Effector CD4-positive, alpha-beta T cell (primary cell): ENCODE results near the gene F3. TPM values are rescaled to one million over a fixed set of nuclear protein-coding genes. Genes with fewer than 3 reads are reported as not detected.
"Not testable (repeated sequence)": the region's sequence is repeated elsewhere in the genome, so short reads cannot be mapped to it uniquely, and the experiment has no call there.

Experiments used
- DNase-seq: peaks from one replicate; pipeline ENCODE4 v3.0.0-alpha.2; 2020
- total RNA-seq: gene quantifications from one replicate; lab custom pipeline; 2026; lab: John Stamatoyannopoulos, UW

The F3 gene
- not detected for total RNA-seq

DNA sequence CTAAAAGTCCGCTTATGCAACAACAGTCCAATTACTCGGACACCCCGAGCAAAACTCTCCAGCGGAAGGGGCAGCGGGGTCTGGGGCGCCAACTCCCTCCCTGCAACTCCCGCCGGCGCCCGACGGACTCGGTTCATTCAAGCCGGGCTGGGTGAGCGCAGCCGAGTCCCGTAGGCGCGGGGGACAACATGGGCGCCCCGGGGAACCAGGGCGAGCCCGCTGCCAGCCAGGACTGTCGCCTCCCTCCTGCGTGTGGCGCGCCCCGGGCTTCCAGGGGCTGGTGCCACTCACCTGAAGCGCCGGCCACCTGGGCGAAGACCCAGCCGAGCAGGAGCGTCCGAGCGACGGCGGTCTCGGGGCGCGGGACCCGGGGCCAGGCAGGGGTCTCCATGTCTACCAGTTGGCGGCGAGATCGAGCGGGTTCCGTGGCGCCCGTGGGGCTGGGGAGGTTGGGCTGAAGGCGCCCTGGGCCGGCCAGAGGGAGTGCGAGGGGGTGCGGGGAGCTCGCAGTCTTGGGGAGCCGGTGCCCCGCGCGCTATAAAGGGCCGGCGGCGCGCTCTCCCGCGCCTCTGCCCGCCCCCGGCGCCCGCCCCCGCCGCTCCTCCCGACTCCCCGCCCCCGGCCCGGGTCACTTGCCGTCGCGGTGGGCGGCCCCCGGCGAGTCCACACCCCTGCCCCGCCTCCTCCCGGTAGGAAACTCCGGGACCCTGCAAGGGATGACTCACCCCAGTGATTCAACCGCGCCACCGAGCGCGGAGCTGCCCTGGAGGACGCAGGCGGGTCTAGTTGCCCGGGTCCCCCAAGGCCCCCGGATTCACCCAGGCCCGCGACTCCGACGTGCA lies at the start of gene F3:
TSS of gene F3 (minus strand) at position 514 of the 842 bp plus-strand sequence. CDS start at position 391, 123 bp downstream.
- DNase-seq, result peak; percentile 12

DNA sequence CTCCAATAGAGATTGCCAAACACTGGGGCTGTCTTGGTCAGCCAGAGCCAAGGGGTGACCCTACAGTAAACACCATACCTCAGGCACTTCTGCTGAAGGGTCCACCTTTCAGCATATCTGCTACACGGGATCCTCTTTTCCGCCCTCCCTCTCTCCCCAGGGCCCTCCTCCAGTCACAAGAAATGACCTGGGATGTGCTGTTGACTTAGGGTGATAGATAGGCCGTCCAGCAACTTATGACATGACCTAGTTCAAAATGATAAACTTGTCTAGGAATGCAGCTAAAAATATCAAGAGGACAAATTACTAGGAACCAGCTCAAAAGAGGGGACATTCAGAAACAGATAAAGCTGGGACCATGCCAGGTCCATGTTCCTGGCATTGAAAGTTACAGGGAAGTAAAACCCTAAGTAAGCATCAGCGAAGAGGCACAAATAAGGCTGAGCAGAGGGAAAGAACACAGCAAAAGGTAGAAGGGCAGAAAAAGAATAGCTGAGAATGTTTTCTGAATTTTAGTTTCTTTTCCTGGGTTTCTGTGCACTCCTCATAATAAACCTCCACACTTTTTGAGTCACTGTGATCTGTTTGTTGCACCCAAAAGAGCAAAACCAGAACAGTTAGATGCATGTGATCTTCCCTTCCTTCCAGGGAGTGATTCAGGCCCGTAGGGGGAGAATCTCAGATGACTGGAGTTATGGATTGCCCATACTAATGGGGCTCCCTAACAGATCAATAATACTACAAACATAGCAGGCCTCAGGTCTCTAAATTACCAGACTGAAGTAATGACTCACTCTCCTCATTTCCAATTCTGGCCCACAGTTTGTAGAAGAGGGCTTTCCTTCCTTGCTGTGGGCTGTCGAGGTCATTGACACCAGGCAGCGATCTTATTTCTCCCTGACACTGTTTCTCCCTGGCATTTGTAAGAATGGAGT lies 48.9 kb upstream of the F3 start:
- DNase-seq, result no peak

DNA sequence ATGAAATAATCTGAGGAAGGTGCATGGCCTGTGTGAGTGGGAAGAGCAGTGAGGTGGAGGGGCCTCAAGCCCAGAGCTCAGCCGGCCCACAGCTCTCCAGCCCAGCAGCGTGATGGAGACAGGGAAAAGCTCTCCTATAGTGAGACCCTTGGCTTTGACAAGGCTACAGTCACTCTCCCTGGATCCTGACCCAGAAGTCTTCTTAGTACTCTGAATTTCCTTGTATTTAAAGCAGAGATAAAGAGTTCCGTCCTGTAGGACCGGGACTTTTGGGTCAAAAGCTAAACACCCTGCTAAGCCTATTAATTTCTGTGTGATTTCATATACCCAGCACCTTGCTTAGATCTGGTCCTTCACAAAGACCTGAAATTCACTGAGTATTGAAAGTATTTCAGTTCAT lies 48.2 kb upstream of the F3 start:
- DNase-seq, result no peak

DNA sequence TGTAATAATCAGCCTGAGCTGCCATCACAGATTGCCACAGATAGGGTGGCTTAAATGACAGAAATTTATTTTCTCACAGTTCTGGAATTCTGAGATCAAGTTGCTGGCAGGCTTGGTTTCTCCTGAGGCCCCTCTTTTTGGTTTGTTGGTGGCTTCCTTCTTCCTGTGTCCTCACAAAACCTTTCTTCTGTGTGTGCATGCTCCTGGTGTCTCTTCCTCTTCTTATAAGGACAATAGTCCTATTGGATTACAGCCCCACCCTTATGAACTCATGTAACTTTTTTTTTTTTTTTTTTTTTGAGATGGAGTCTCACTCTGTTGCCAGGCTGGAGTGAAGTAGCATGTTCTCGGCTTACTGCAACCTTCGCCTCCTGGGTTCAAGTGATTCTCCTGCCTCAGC lies 41.0 kb upstream of the F3 start:
- no peak for DNase-seq

DNA sequence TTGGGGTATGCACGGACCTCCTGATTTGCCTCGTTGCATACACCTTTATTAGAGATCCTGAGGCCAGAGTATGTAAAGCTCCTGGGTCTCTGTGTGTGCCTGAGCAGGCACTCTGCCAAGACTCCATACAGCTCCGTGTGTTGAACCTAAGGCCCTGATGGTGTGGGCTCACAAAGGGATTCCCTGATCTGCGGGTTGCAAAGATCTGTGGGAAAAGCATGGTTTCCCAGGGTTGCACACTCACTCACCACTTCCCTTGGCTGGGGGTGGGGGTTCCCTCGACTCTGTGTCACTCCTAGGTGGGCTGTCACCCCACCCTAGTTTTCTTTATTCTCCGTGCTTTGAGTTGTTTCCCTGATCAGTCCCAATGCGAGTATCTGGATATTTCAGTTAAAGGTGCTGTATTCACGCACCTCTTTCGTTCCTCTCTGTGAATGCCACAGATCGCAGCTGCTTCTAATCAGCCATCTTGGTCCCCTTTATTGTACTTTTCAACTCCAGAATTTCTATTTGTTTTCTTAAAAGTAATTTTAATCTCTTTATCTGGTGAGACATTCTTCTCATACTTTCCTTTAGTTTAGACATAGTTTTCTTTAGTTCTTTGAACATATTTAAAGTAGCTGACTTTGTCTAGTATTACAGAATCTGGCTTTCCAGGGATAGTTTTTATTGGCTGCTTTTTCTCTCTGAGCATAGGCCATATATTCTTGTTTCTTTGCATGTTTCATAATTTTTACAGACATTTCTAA lies 39.0 kb upstream of the F3 start:
- DNase-seq, result no peak

DNA sequence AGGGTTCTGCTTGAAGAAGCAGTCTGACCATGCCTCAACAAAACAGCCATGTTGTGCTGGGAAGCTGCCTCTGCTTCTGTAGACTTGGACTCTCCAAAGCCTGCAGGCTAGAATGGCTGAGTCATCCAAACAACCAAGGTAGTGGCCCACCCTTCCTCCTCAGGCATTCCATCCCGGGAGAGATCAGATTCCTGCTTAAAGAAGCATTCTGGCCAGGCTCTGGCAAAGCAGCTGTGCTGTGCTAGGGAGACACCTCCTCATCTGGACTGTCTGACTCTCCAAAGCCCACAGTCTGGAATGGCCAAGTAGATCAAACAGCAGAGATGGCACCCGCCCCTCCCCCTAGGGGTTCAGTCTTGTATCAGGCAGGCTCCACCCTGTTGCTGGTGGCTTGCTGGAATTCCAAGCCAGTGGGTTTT lies 38.3 kb upstream of the F3 start:
- no peak for DNase-seq

DNA sequence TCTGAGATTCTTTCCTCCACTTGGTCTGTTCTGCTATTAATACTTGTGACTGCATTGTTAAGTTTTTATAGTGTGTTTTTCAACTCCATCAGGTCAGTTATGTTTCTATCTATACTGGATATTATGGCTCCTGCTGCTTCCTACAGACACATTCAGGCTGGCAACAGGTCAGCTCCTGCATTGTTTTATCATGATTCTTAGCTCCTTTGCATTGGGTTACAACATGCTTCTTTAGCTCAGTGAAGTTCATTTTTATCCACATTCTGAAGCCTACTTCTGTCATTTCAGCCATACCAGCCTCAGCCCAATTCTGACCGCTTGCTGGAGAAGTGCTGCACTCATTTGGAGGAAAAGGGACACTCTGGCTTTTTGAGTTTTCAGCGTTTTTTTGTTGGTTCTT lies 37.3 kb upstream of the F3 start:
- DNase-seq, result no peak

DNA sequence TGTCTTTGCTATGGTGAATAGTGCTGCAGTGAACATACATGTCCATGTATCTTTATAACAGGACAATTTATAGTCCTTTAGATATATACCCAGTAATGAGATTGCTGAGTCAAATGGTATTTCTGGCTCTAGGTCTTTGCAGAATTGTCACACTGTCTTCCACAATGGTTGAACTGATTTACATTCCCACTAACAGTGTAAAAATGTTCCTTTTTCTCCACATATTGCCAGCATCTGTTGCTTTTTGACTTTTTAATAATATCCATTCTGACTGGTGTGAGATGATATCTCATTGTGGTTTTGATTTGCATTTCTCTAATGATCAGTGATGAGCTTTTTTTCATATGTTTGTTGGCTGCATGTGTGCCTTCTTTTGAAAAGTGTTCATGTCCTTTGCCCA lies 32.4 kb upstream of the F3 start:
- DNase-seq, result not testable (repeated sequence)

DNA sequence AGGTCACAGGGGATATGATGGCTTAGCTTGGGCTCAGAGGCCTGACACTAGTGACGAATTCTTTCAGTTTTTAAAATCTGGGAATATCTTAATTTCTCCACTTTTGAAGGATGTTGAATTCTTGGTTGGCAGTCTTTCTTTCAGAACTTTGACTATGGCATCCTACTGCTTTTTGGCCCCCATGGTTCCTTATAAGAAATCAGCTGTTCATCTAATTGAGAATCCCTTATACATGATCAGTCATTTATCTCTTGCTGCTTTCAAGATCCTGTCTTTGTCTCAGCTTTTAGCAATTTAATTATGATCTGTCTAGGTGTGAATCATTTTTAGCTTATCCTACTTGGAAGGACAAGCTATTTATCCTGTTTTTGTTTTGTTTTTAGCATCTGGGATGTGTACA lies 31.2 kb upstream of the F3 start:
- DNase-seq, result no peak

DNA sequence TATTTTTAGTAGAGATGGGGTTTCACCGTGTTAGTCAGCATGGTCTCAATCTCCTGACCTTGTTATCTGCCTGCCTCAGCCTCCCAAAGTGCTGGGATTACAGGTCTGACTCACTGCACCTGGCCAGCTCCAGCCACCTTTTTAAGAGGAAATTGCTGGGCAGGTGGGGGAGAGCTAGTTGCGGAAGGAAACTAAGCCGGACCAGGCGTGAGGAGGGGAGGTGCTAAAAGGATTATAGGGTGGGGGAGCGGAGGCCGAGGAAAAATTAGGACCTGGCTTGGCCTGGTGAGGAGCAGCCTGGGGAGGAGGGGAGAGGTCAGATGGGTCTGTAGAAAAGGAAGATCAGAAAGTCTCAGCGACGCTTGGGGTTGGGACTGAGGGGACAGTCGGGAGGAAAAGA lies 29.4 kb upstream of the F3 start:
- DNase-seq, result not testable (repeated sequence)

DNA sequence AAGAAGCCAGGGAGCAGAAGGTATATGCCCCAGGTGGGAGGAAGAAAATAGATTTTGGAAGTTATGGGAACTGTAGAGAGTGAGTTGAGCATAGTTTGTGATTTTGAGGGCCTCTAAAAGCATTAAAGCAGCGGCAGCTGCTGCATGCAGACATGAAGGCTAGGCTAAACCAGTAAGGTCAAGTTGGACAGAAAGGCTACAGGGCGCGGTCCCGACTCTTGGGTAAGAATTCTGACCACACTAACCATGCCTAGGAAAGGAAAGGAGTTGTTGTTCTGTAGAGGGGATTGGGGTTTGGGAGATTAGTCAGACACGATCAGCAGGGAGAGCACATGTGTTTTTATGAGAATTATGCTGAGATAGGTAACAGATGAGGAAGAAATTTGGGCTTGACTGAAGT lies 27.2 kb upstream of the F3 start:
- DNase-seq, result not testable (repeated sequence)

DNA sequence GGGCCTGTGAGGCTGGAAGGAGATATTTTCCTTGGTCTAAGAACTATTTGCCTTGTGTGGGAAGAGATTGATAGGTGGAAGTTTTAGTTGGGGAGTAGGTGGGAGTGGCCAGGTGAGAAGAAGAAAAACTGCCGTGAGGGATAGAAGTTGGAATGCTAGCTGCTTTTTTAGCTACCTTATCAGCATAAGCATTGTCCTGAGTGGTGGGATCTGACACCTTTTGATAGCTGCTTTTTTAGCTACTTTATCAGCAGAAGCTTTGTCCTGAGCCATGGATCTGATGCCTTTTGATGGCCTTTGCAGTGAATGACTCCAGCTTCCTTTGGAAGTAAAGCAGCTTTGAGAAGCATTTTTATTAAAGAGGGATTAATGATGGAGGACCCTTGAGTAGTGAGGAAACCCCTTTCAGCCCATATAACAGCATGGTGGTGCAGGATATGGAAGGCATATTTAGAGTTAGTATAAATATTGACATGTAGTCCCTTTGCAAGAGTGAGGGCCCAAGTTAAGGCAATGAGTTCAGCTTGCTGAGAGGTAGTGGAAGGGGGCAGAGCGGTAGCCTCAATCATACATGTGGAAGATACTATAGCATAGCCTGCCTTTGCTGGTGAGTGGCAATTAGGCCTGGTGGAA lies 26.5 kb upstream of the F3 start:
- DNase-seq, result not testable (repeated sequence)

DNA sequence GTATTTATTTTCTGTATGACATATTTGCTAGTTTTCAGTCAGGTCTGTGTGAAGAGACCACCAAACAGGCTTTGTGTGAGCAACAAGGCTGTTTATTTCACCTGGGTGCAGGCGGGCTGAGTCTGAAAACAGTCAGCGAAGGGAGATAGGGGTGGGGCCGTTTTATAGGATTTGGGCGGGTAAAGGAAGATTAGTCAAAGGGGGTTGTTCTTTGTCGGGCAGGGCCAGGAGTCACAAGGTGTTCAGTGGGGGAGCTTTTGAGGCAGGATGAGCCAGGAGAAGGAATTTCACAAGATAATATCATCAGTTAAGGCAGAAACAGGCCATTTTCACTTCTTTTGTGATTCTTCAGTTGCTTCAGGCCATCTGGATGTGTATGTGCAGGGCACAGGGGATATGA lies 24.9 kb upstream of the F3 start:
- not testable (repeated sequence) for DNase-seq

DNA sequence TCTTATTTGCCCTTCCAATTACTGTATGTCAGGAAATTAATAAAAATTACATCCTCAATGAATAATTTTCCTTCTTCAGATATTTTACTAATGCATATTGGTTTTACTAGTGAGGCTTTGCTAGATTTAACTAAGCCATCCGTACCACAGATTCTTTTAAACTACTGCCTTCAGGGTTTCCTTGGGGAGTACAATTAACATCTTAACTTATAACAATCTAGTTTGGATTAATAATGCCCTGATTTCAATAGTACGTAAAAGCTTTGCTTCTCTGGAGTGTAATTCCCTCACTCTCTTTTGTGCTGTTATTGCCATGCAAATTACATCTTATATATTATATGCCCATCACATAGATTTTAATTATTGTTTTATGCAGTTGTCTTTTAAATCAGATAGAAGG lies 24.3 kb upstream of the F3 start:
- DNase-seq, result no peak

DNA sequence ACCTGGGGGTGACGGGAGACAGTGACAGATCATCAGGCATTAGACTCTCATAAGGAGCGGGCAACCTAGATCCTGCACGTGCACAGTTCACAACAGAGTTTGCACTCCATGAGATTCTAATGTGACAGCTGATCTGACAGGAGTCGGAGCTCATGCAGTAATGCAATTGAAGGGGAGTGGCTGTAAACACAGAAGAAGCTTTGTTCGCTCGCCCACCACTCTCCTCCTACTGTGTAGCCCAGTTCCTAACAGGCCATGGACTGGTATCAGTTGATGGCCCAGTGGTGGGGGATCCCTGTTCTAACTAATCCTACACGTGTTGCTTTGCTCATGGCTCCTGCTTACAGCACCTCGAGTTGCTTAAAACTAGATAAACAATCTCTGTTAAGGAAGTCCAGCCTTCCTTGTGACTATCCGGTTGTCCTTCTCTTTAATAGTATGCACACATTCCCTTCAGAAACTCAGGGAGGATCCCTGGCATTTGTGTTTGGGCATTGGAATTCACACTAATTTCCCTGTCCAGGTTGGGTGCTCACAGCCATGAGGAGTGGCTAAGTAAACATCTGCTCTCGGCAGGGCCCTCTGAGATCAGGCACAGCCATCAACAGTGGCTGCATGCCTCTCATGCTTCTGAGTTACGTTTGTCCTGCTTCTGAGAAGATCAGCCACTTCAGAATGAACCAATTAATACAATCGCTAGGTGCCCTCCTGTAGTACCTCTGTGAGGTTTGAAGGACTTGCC lies 21.1 kb upstream of the F3 start:
- no peak for DNase-seq

DNA sequence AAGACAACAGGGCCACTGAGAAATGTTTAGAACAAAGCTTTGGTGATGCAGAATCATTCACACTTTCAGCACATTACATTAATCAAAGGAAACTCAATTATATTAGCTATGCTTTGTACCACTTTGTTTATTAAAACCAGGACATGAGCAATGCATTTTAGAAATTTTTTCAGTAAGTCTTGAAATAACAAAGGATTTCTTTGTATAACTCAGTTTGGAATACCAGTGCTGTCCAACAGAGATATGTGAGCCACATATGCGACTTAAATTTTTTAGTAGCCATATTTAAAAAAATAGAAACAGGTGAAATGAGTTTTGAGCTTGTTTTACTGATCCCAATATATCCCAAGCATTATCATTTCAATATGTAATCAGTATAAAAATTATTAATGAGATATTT lies 18.8 kb upstream of the F3 start:
- no peak for DNase-seq

DNA sequence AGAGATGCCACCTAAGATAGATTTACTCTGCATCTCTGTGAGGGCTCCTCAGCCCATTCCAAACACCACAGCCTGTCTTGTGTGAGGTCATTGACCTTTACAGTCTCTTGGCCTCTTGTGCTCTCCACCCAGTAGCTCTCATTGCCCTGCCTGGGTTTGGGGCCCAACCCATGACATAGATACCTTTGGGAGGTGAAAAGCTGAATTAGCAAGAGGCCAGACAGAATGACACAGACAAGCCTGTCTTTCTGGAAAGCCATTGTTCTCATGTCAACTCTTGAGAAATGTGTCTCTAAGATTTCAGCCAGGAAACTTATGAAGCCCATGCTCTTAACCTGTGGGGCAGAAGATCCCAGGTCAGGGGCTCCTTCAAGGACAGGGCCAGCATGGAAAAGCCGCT lies 18.4 kb upstream of the F3 start:
- DNase-seq, result no peak

DNA sequence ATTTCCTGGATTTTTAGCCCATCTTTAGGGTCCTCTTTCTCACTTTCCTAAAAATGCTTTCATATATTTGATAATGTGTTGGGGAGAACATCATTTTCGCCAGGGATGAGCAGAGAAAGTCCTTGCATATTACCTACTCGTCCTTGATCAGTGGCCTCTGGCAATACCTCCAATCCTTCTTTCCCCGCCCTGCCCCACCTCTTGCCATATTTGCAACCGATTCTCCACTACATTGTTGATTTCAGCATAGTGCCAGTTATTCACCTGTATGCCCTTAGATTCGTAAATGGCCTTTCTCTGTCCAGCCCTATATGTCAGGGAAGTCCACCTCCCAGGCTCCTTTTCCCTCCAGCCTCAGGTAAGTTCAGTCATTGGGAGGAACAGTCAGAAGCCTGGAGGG lies 13.5 kb upstream of the F3 start:
- DNase-seq, result no peak

DNA sequence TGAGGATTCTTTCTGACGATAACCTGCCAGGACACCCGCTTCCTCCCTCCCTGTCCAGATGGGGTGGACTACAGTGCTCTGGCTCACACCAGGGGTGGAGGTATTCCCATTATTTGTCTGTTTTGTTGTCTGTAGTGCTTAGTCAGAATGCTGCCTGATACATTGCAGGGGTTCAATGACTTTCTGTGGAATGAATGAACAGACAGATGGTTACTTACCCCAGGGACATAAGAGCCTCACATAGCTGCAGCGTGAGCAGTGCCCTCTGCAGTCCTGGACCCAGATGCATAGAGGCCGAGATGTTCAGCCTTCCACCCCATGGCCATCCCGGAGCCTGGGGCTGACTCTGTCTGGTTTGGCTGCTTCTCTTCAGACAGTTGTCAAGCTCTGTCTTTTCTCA lies 13.0 kb upstream of the F3 start:
- no peak for DNase-seq

DNA sequence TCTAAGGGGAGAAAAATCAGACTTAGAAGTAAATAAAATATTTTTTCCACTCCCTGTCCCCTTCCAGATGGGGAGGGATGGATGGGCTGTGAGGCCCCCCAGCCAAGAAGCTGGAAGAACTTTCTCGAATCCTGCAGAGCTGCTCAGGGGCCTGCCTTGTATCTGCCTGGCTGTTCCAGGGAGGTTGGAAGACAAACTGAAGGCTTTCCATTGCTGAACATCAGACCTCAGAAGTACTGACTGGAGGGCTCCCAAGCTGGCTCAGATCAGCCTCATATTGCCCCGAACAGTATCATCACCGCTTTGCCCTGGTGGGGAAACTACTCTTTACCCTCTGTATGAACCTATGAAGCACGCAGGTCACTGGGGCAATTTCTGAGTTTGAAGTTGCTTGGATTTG lies 12.4 kb upstream of the F3 start:
- no peak for DNase-seq

DNA sequence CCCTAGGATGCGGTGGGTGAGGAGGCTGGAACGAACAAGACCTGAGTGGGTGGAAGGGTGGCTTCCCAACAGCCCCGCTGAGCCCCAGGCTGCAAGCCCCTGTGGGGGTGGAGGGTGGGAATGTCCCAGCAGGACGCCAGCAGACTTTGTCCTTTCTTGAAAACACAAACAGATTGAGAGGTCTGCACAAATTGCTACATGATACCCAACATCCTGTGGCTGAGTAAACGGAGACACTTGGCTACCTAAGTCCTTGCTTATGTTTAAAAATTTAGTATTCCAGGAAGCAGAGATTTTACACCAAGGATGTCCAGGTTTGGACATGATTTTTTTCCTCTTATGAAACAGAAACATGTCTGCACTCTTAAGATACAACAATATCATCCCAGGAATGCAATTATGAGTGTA lies 11.8 kb upstream of the F3 start:
- DNase-seq, result no peak

DNA sequence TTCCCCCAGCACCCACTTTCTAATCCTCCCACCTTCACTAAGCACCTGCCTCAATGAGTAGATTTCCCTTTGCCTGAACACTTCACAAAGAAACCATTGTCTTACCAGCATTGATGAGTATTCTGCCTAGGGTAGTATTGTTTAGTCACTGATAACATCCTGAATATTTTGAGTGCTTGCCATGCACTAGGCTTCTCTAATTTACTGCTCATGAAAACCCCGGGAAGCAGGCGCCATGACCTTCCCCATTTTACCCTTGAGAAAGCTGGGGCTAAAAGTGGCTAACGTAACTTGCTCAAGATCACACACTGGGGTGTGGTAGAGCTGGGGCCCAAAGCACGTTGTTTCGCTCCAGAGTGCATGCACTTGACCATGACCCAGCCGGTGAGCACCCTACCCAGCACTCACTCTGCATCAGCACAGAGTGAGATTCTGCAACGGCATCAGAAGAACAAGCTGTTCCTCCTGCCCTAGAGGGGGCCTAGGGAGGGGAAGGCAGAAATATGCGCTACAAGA lies 10.6 kb upstream of the F3 start:
- DNase-seq, result no peak
